Erythroblast (primary cell): Measurements from ENCODE around the gene MUC5B.

Experiments used
- GATA1 ChIP-seq: IDR thresholded peaks from 2 replicates; pipeline ENCODE4 v1.6.1; 2011; ENCODE audit warnings: low read depth, mild to moderate bottlenecking, control low read depth, low read length, moderate library complexity
- POLR2A ChIP-seq: IDR thresholded peaks from 2 replicates; pipeline ENCODE4 v1.6.1; 2011; ENCODE audit warnings: mild to moderate bottlenecking, low read length

GRCh38 chr11:1269957-1270356, 47.1 kb downstream of the MUC5B start:
- TF ChIP-seq POLR2A = no peak
- TF ChIP-seq GATA1 = no peak
